Activated naive CD8-positive, alpha-beta T cell treated with anti-CD3 and anti-CD28 coated beads for 36 hours (primary cell): ENCODE data around the gene EIF5A. TPM values are rescaled to one million over a fixed set of nuclear protein-coding genes. Genes with fewer than 3 reads are reported as not detected.
A peak's percentile ranks its signal among the peaks of the same experiment; 100 is the strongest.
"Not testable (repeated sequence)": the region's sequence is repeated elsewhere in the genome, so short reads cannot be mapped to it uniquely, and the experiment has no call there.

Source experiments
- DNase-seq: peaks from one replicate; pipeline ENCODE4 v3.0.0; 2021
- H3K27ac Mint-ChIP-seq: one replicate; pipeline ENCODE4 v1.8.0; 2022; ENCODE audit warnings: mild to moderate bottlenecking, moderate library complexity, mixed read lengths
- H3K27me3 Mint-ChIP-seq: one replicate; pipeline ENCODE4 v1.8.0; 2022; ENCODE audit warnings: mild to moderate bottlenecking, mixed read lengths
- H3K36me3 Mint-ChIP-seq: one replicate; pipeline ENCODE4 v1.8.0; 2021; ENCODE audit warnings: mild to moderate bottlenecking, mixed read lengths
- H3K4me1 Mint-ChIP-seq: one replicate; pipeline ENCODE4 v1.8.0; 2021; ENCODE audit warnings: mixed read lengths
- H3K4me3 Mint-ChIP-seq: one replicate; pipeline ENCODE4 v1.8.0; 2022; ENCODE audit warnings: mild to moderate bottlenecking, moderate library complexity, mixed read lengths
- H3K9me3 Mint-ChIP-seq: one replicate; pipeline ENCODE4 v1.8.0; 2022; ENCODE audit warnings: mixed read lengths
- total RNA-seq, 2 experiments: library from RNA; stranded (reverse); gene quantifications; one replicate each; pipeline ENCODE4 v1.2.3, GENCODE V29; 2021

EIF5A gene
- total RNA-seq, 2 experiments from 2014 or later = 1,429 to 1,492 TPM

- Mint-ChIP-seq H3K27me3 (no peaks in the 10 kb centered on the region), H3K4me3 (peak within 1 kb of the TSS; percentile 86), H3K27ac (peak within 1 kb of the TSS; percentile 90), H3K9me3 (no peaks in the 10 kb centered on the region), H3K4me1 (peaks cover 37% of the 10 kb centered on the region), H3K36me3 (peaks cover 4% of the 10 kb centered on the region)
- no peak for DNase-seq
Observed at GRCh38 chr17:7328840-7329373, 21.5 kb downstream of the EIF5A start, which contains the start of gene NEURL4. Gene NEURL4 (minus strand): TSS chr17:7329335. CDS start chr17:7329312, 23 bp downstream.

DNA sequence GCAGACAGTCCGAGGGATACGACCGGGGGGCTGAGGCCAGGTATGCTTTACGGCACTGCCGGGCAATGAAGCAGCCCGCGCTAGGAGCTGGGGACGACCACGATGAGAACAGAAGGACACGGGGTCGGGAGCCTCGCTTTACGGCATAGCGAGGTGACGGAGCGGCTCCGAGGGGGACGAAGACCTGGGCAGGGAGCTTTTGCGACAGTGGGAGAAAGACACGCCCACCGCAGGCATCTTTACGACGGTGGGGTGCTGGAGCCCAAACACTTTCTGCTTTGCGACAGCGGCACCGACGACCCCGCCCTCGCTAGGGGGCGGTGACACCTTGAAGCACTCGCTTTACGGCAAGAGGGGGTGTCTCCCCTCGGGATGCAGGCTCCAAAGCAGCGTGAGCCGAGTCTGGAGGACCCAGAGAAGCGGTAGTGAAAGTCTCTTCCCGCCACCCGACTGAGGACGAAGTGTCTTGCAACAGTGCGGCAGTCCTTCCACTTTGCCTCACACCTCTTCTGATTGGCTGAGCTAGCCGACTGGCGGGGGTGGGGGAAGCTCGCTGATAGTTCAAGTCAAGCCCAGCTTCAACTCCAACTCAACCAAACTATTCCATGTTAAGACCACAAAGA, 22.1 kb downstream of the EIF5A start:
- H3K36me3 Mint-ChIP-seq = no peaks in the 10 kb centered on the region
- peak overlapping the region; percentile 90 for H3K27ac Mint-ChIP-seq
- H3K4me3 Mint-ChIP-seq = peak overlapping the region; percentile 76
- no peaks in the 10 kb centered on the region for H3K9me3 Mint-ChIP-seq
- peak; percentile 97 for DNase-seq
- peaks cover 34% of the 10 kb centered on the region for H3K4me1 Mint-ChIP-seq
- H3K27me3 Mint-ChIP-seq = no peaks in the 10 kb centered on the region

DNA sequence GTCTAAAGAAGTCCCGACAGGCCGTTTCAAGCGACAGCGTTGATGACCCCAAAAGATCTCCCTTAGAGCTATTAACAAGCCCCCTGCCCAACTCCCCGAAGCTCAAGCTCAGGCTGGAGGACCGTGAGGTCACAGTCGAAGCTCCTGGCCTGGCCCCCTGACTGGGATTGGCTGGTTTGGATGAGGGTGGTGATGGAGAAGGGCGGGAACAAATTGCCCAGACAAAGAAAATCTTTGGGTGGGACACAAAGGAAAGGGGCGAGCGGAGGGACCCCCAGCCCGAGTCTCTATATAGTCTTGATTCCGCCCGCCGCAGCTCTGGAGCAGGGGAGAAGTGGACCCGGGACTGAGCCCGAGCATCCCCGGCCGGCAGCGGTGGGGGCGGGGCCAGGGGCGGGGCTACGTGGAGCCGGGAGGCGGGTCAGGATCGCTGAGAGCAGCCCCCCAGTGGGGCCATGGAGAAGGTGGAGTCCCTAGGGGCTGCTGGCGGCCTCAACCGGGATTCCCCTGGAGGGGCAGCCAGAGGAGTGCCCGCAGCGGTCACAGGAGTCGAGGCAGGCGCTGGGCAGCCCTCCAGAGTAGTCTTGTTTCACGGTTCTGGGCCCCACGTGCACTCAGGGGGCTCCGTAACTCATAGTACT, 22.7 kb downstream of the EIF5A start:
- Mint-ChIP-seq H3K4me1 (peaks cover 39% of the 10 kb centered on the region), H3K4me3 (peak overlapping the region; percentile 76), H3K9me3 (no peaks in the 10 kb centered on the region), H3K27ac (peak overlapping the region; percentile 90), H3K27me3 (no peaks in the 10 kb centered on the region), H3K36me3 (no peaks in the 10 kb centered on the region)
- peak; percentile 84 for DNase-seq

GRCh38 chr17:7330638-7331015, 23.2 kb downstream of the EIF5A start:
- Mint-ChIP-seq H3K4me1 (peaks cover 44% of the 10 kb centered on the region), H3K27ac (peak overlapping the region; percentile 90), H3K9me3 (no peaks in the 10 kb centered on the region), H3K27me3 (no peaks in the 10 kb centered on the region), H3K36me3 (no peaks in the 10 kb centered on the region), H3K4me3 (peak overlapping the region; percentile 76)
- no peak for DNase-seq

- Mint-ChIP-seq H3K36me3 (peaks cover 3% of the 10 kb centered on the region), H3K4me3 (peak overlapping the region; percentile 62), H3K27me3 (no peaks in the 10 kb centered on the region), H3K4me1 (peaks cover 51% of the 10 kb centered on the region), H3K27ac (peak overlapping the region; percentile 85), H3K9me3 (no peaks in the 10 kb centered on the region)
- no peak for DNase-seq
Observed at GRCh38 chr17:7332111-7332510, 24.7 kb downstream of the EIF5A start.

GRCh38 chr17:7332600-7333069, 25.2 kb downstream of the EIF5A start:
- H3K9me3 Mint-ChIP-seq, H3K27me3 Mint-ChIP-seq, H3K36me3 Mint-ChIP-seq: not testable (repeated sequence)
- peak overlapping the region; percentile 62 for H3K4me3 Mint-ChIP-seq
- H3K27ac Mint-ChIP-seq = peak overlapping the region; percentile 85
- DNase-seq = peak; percentile 46
- H3K4me1 Mint-ChIP-seq = peaks cover 50% of the 10 kb centered on the region

DNA sequence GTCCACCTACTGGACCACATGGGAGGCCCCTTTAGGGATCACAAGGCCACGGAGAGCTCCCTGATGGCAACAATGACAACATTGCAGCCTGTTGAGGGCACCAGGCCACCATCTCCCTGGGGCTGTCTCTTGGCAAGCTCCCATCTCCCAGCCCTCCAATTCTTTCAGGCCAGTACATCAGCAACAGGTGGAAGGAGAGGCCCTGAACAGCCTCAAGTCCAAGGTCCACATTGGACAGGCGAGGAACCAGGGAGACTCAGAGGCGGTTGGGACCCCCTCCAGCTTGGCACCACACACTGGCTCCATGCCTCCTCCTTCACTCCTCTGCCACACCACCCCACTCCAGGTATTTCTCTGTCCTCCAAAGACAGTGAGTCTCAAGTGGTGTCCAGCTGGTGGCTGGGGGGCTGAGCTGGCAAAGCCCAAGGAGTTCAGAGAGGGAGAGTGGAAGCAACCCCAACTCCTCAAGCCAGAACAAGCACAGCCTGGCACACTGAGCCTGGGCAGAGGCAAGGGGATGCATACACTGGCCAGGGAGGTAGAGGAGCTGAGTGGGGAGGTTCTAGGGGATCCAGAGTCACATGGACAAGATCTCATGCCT, 27.6 kb downstream of the EIF5A start:
- Mint-ChIP-seq H3K27ac (peak overlapping the region; percentile 98), H3K4me1 (peaks cover 50% of the 10 kb centered on the region), H3K36me3 (peaks cover 24% of the 10 kb centered on the region), H3K9me3 (no peaks in the 10 kb centered on the region), H3K4me3 (peak overlapping the region; percentile 90), H3K27me3 (no peaks in the 10 kb centered on the region)
- DNase-seq = no peak

- H3K4me1 Mint-ChIP-seq = peaks cover 50% of the 10 kb centered on the region
- peak overlapping the region; percentile 98 for H3K27ac Mint-ChIP-seq
- H3K4me3 Mint-ChIP-seq = peak overlapping the region; percentile 90
- H3K27me3 Mint-ChIP-seq, DNase-seq, H3K9me3 Mint-ChIP-seq: not testable (repeated sequence)
- peaks cover 24% of the 10 kb centered on the region for H3K36me3 Mint-ChIP-seq
Observed at GRCh38 chr17:7335765-7336164, 28.3 kb downstream of the EIF5A start.

DNA sequence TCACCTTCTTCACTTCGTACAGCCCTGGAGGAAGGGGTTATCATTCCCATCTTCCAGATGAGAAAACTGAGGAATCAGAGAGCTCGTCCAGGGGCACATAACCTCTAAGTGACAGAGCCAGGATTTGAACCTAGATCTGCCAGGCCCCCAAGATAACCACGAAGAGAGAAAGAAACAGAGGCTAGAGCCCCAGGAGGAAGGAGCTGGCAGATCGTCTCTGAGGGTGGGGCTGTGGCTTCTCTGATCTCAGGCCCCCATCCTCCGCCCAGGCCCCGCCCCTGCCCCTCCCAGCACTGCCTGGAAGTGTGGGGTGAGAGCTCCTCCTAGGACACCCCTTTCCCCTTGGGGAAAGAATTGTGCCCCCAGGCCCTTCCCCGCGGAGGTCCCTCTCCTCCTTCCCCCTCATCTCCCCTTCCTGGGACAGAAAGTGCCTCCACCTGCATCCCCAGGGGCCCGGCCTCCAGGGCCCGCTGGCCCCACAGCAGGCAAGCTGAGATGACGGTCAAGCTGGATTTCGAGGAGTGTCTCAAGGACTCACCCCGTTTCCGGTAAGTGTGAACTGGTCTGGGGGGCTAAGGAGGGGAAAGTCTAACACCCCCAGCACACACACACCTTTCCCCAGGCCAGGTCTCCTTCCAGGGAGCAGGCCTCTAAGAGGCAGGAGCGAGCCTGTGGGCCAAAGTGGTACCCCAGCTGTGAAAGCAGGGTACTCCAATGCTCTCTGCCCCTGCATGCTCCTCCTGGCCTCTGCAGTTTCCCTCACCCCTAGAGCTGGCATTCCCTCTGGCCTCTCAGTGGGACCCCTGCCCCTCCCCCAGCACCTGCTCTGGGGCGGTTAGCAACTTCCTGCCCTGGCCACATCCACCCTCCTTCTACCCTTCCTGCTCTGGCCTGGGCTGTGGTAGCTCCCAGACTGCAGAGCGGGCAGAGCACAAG, 29.1 kb downstream of the EIF5A start, which contains the start of gene ACAP1:
ACAP1 (plus strand) TSS at position 290 of the 936 bp plus-strand sequence; CDS start at position 496, 206 bp downstream.
- H3K27ac Mint-ChIP-seq = peak within 1 kb of the TSS; percentile 98
- H3K27me3 Mint-ChIP-seq = no peaks in the 10 kb centered on the region
- H3K4me3 Mint-ChIP-seq = peak within 1 kb of the TSS; percentile 90
- H3K4me1 Mint-ChIP-seq = peaks cover 49% of the 10 kb centered on the region
- peak; percentile 82 for DNase-seq
- H3K9me3 Mint-ChIP-seq = no peaks in the 10 kb centered on the region
- peaks cover 26% of the 10 kb centered on the region for H3K36me3 Mint-ChIP-seq

- peak overlapping the region; percentile 98 for H3K27ac Mint-ChIP-seq
Observed at GRCh38 chr17:7337600-7337999, 30.2 kb downstream of the EIF5A start.

GRCh38 chr17:7340179-7340578, 32.8 kb downstream of the EIF5A start:
- Mint-ChIP-seq H3K27me3 (no peaks in the 10 kb centered on the region), H3K36me3 (peaks cover 28% of the 10 kb centered on the region), H3K4me3 (no peak overlapping the region), H3K27ac (no peak overlapping the region), H3K4me1 (peaks cover 32% of the 10 kb centered on the region), H3K9me3 (no peaks in the 10 kb centered on the region)
- no peak for DNase-seq

More at GRCh38 chr17:7337600-7337999, 30.2 kb downstream of the EIF5A start:
- peak overlapping the region; percentile 90 for H3K4me3 Mint-ChIP-seq
- not testable (repeated sequence) for DNase-seq, H3K27me3 Mint-ChIP-seq, H3K9me3 Mint-ChIP-seq
- peaks cover 27% of the 10 kb centered on the region for H3K36me3 Mint-ChIP-seq
- H3K4me1 Mint-ChIP-seq = peaks cover 42% of the 10 kb centered on the region

GRCh38 chr17:7341842-7342241, 34.4 kb downstream of the EIF5A start:
- peaks cover 21% of the 10 kb centered on the region for H3K4me1 Mint-ChIP-seq
- no peaks in the 10 kb centered on the region for H3K9me3 Mint-ChIP-seq
- no peak for DNase-seq
- H3K36me3 Mint-ChIP-seq = peaks cover 27% of the 10 kb centered on the region
- no peak overlapping the region for H3K4me3 Mint-ChIP-seq
- H3K27me3 Mint-ChIP-seq = no peaks in the 10 kb centered on the region
- H3K27ac Mint-ChIP-seq = no peak overlapping the region

DNA sequence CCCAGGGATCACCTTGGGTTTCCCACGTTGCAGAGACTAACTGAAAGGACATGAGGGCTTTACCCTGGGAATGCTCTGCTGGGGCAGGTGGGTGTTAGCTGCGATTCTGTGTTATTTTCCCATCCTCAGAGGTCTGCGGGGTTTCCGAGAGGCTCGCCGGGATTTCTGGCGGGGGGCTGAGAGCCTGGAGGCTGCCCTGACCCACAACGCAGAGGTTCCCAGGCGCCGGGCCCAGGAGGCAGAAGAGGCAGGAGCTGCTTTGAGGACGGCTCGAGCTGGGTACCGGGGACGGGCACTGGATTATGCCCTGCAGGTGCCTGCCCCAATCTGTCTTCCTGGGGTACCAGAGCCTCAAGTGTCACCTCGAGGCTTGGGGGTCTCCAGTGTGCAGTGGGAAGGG, 35.8 kb downstream of the EIF5A start:
- H3K4me1 Mint-ChIP-seq = peaks cover 13% of the 10 kb centered on the region
- no peak for DNase-seq
- no peaks in the 10 kb centered on the region for H3K27me3 Mint-ChIP-seq
- H3K4me3 Mint-ChIP-seq = no peak overlapping the region
- H3K9me3 Mint-ChIP-seq = no peaks in the 10 kb centered on the region
- H3K27ac Mint-ChIP-seq = peak overlapping the region; percentile 73
- H3K36me3 Mint-ChIP-seq = peaks cover 15% of the 10 kb centered on the region
